MM.1S (cell line): Measurements from ENCODE around the gene MESD.

Experiments used
- DNase-seq: peaks from one replicate; pipeline ENCODE4 v3.0.0-alpha.2; 2015
- H2AFZ ChIP-seq: fragments of 300-600 bp; sonication (generic); 2 replicates; pipeline ENCODE4 v1.6.0; 2016; ENCODE audit warnings: antibody characterized with exemption, low read length
- H3F3A ChIP-seq: fragments of 300-600 bp; sonication (generic); 2 replicates; pipeline ENCODE4 v1.6.1; 2016; ENCODE audit warnings: mild to moderate bottlenecking, antibody characterized with exemption, low read length, moderate library complexity, mixed read lengths; ENCODE audit not compliant: insufficient read depth
- H3K27ac ChIP-seq: fragments of 300-600 bp; sonication (generic); 2 replicates; pipeline ENCODE4 v1.5.1; 2016; ENCODE audit warnings: mild to moderate bottlenecking, low read length
- H3K27me3 ChIP-seq: fragments of 300-600 bp; sonication (generic); replicated peaks from 2 replicates; pipeline ENCODE4 v1.6.0; 2016; ENCODE audit warnings: low read length; ENCODE audit not compliant: insufficient read depth
- H3K36me3 ChIP-seq: fragments of 300-600 bp; sonication (generic); replicated peaks from 2 replicates; pipeline ENCODE4 v1.6.1; 2016; ENCODE audit warnings: mild to moderate bottlenecking, low read length, mixed read lengths; ENCODE audit not compliant: insufficient read depth
- H3K4me1 ChIP-seq: fragments of 300-600 bp; sonication (generic); 2 replicates; pipeline ENCODE4 v1.6.1; 2016; ENCODE audit warnings: low read length, mixed read lengths
- H3K4me2 ChIP-seq: fragments of 300-600 bp; sonication (generic); 2 replicates; pipeline ENCODE4 v1.6.0; 2016; ENCODE audit warnings: low read depth, low read length
- H3K4me3 ChIP-seq: fragments of 300-600 bp; sonication (generic); 2 replicates; pipeline ENCODE4 v1.5.1; 2016; ENCODE audit warnings: low read length, mixed read lengths
- H3K79me2 ChIP-seq: fragments of 300-600 bp; sonication (generic); 2 replicates; pipeline ENCODE4 v1.6.1; 2016; ENCODE audit warnings: mixed run types, low read length, mixed read lengths
- H3K9ac ChIP-seq: fragments of 300-600 bp; sonication (generic); 2 replicates; pipeline ENCODE4 v1.6.1; 2016; ENCODE audit warnings: low read length, mixed read lengths
- H3K9me2 ChIP-seq: fragments of 300-600 bp; sonication (generic); replicated peaks from 2 replicates; pipeline ENCODE4 v1.6.1; 2016; ENCODE audit warnings: mild to moderate bottlenecking, low read length, mixed read lengths; ENCODE audit not compliant: insufficient read depth
- H3K9me3 ChIP-seq: fragments of 300-600 bp; sonication (generic); replicated peaks from 2 replicates; pipeline ENCODE4 v1.6.1; 2016; ENCODE audit warnings: mild to moderate bottlenecking, low read length, mixed read lengths; ENCODE audit not compliant: insufficient read depth
- H4K20me1 ChIP-seq: fragments of 300-600 bp; sonication (generic); 2 replicates; pipeline ENCODE4 v1.6.1; 2016; ENCODE audit warnings: mild to moderate bottlenecking, low read length, moderate library complexity, mixed read lengths; ENCODE audit not compliant: insufficient read depth
- EZH2 ChIP-seq: fragments of 300-600 bp; sonication (generic); optimal IDR thresholded peaks from 2 replicates; pipeline ENCODE3; 2017; ENCODE audit warnings: low read depth, mild to moderate bottlenecking, antibody characterized with exemption, low read length, mixed read lengths
- EZH2phosphoT487 ChIP-seq: fragments of 300-600 bp; sonication (generic); IDR thresholded peaks from 2 replicates; pipeline ENCODE4 v1.6.1; 2018; ENCODE audit warnings: antibody characterized with exemption, low read length
- TF ChIP-seq, protein P1 (sequence below): fragments of 300-600 bp; sonication (generic); IDR thresholded peaks from 2 replicates; pipeline ENCODE4 v1.5.1; 2016; ENCODE audit warnings: antibody characterized with exemption, low read length, mixed read lengths

The MESD gene

DNA sequence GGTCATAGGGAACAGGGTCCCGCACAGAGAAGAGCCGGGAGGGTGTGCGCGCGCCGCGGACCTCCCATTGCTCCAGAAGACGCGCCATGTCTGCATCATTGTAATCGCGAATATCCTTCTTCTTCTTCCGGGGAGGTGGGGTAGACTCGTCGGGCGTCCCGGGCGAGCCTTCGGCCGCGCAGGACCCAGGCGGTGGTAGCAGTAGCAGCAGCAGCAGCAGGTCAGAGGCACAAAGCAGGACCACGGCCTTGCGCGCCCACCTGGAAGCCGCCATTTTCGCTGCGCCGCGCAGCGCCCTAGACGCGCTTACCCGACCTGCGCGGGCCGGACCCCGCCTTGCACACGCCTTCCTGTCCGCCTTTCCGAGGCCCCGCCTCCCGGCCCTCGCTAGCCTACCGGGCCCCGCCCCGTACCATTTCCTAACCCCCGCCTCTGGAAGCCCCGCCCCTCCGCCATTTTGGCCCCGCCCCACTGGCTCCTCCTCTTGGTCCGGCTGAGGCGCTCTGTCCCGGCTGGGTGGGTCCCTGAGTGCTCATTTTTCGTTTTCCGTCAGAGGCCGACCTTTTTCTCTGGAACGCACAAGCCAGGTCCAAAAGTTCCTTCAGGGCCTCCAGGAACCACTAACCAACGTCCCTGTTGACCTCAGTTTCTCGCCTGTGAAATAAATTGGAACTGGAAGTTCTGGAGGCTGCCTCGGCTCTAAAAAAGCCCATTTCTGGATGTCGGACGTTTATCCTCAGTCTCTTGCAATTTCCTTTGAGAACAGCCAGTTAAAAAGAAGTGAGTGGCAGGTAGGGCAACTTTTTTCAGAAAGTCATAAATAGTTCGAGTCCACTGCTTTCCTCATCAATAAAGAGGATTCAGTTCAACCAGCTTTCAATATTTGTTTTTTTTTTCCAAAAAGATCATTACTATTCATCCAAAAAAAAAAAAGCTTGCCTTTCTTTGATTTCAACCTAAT lies at the start of gene MESD:
TSS of gene MESD (minus strand) at position 302 of the 961 bp plus-strand sequence. CDS start at position 274, 28 bp downstream.
- peaks cover 48% of the 10 kb centered on the region for H3K79me2 ChIP-seq
- H2AFZ ChIP-seq = peak within 1 kb of the TSS; percentile 90
- H3K9me2 ChIP-seq = no peaks in the 10 kb centered on the region
- peaks cover 24% of the 10 kb centered on the region for H3K4me1 ChIP-seq
- DNase-seq = peak; percentile 96
- no peaks in the 10 kb centered on the region for H3K27me3 ChIP-seq
- peak within 1 kb of the TSS; percentile 90 for H3K9ac ChIP-seq
- TF ChIP-seq, protein P1, sequence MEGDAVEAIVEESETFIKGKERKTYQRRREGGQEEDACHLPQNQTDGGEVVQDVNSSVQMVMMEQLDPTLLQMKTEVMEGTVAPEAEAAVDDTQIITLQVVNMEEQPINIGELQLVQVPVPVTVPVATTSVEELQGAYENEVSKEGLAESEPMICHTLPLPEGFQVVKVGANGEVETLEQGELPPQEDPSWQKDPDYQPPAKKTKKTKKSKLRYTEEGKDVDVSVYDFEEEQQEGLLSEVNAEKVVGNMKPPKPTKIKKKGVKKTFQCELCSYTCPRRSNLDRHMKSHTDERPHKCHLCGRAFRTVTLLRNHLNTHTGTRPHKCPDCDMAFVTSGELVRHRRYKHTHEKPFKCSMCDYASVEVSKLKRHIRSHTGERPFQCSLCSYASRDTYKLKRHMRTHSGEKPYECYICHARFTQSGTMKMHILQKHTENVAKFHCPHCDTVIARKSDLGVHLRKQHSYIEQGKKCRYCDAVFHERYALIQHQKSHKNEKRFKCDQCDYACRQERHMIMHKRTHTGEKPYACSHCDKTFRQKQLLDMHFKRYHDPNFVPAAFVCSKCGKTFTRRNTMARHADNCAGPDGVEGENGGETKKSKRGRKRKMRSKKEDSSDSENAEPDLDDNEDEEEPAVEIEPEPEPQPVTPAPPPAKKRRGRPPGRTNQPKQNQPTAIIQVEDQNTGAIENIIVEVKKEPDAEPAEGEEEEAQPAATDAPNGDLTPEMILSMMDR = no peak
- TF ChIP-seq EZH2phosphoT487 (no peak), EZH2 (no peak)
- no peaks in the 10 kb centered on the region for H4K20me1 ChIP-seq
- H3K27ac ChIP-seq = peak within 1 kb of the TSS; percentile 69; the same call in 1 of the 2 replicates
- H3F3A ChIP-seq = peaks cover 5% of the 10 kb centered on the region; the same call in 1 of the 2 replicates
- H3K4me2 ChIP-seq = peak within 1 kb of the TSS; percentile 96
- H3K9me3 ChIP-seq = no peaks in the 10 kb centered on the region
- peak within 1 kb of the TSS; percentile 97 for H3K4me3 ChIP-seq
- H3K36me3 ChIP-seq = no peaks in the 10 kb centered on the region

DNA sequence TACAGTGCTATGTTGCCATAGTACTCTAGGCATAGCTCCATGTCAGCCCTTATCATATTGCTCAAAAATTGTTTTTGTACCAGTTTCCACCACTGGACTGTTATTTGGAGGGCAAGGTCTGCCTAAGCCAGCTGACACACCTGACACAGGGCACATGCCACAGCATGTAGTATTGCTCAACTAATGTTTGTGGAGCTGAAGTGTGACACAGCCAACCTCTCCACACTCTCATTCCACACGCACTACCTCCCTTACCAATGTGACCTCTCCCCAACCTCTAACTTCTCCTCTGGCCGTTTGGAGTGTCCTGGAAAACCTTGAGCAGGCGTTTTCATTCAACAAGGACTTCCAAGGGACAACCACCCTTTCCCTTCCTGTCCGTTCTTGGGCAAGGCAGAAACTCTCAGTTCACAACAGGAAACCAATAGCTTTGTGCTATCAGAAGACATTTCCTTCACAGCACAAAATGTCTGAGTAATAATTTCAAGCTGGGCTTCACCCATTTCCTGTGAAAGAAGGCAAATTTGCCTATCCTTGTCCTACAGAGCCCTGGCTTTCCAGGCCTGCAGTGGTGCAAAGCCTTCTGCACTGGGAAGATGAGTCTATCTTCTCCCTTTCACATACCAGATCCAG lies 49.5 kb upstream of the MESD start:
- Histone ChIP-seq H3K27me3 (no peaks in the 10 kb centered on the region), H3K27ac (peak overlapping the region; percentile 36; the same call in 1 of the 2 replicates), H3F3A (0 out of 2 replicates have a peak, but pooled peaks cover 11% of the 10 kb centered on the region), H3K4me3 (no peak overlapping the region), H3K4me2 (peak overlapping the region; percentile 62), H3K9ac (no peak overlapping the region), H3K4me1 (peaks cover 20% of the 10 kb centered on the region), H3K9me2 (no peaks in the 10 kb centered on the region), H3K9me3 (no peaks in the 10 kb centered on the region), H2AFZ (peak overlapping the region; percentile 63), H4K20me1 (no peaks in the 10 kb centered on the region), H3K36me3 (no peaks in the 10 kb centered on the region), H3K79me2 (no peaks in the 10 kb centered on the region)
- TF ChIP-seq EZH2 (no peak), EZH2phosphoT487 (no peak)
- TF ChIP-seq, protein P1 = no peak
- peak; percentile 36 for DNase-seq

DNA sequence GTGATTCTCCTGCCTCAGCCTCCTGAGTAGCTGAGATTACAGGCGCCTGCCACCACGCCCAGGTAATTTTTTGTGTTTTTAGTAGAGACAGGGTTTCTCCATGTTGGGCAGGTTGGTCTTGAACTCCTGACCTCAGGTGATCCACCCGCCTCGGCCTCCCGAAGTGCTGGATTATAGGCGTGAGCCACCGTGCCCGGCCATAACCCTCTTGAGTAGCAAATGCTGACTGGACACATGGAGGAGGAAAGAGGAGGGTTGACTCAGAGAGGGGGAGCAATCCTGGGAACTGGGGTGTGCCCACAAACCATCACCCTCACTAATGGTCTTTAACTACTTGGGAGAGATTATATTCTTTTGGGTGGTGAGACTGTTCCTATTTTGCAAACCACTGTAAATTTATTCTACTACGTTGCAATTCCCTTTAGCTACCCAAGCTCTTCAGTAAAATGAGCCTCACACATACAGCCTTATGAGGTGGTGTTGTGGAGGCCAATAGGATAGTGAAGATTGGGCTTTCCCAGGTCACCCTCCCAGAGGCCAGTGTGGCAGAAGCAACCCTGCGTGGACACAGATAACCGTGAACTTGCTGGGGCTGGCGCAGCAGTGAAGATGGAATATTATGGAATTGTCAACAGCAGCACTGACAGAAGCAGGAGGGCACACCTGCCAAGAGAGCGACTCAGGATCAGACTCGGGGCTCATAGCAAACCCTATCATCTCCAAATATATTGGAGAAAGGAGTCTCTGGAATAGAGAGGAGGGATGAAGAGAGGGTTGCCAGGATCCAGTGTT lies 48.5 kb upstream of the MESD start:
- Histone ChIP-seq H3K9ac (no peak overlapping the region), H3K9me2 (no peaks in the 10 kb centered on the region), H3F3A (0 out of 2 replicates have a peak, but pooled peaks cover 11% of the 10 kb centered on the region), H3K4me3 (no peak overlapping the region), H4K20me1 (no peaks in the 10 kb centered on the region), H3K27ac (no peak overlapping the region), H3K36me3 (no peaks in the 10 kb centered on the region), H3K4me1 (peaks cover 16% of the 10 kb centered on the region), H3K4me2 (no peak overlapping the region), H3K79me2 (no peaks in the 10 kb centered on the region), H2AFZ (no peak overlapping the region), H3K9me3 (no peaks in the 10 kb centered on the region), H3K27me3 (no peaks in the 10 kb centered on the region)
- TF ChIP-seq, protein P1 = no peak
- TF ChIP-seq EZH2 (no peak), EZH2phosphoT487 (no peak)
- DNase-seq = no peak
